H1 (cell line): Measurements from ENCODE around the gene IQUB. TPM values are rescaled to one million over a fixed set of nuclear protein-coding genes. Genes with fewer than 3 reads are reported as not detected.

Experiments
- ATF2 ChIP-seq: IDR thresholded peaks from 2 replicates; pipeline ENCODE4 v1.6.1; 2012; ENCODE audit warnings: low read length, inconsistent platforms
- BACH1 ChIP-seq: IDR thresholded peaks from 2 replicates; pipeline ENCODE4 v1.6.1; 2012; ENCODE audit warnings: low read length, improper control_type of control experiment
- BCL11A ChIP-seq, 2 experiments: IDR thresholded peaks; one replicate each; pipeline ENCODE4 v1.6.1; 2011; ENCODE audit warnings: low read depth in 2 of 2, low read length in 2 of 2, mild to moderate bottlenecking in 2 of 2
- BRCA1 ChIP-seq: IDR thresholded peaks from 2 replicates; pipeline ENCODE4 v1.6.1; 2012; ENCODE audit warnings: low read depth, low read length, improper control_type of control experiment
- CEBPB ChIP-seq: IDR thresholded peaks from 2 replicates; pipeline ENCODE4 v1.6.1; 2012; ENCODE audit warnings: low read depth, low read length
- CTCF ChIP-seq, 3 experiments: IDR thresholded peaks; 1 replicate in 2 of 3; 2 replicates in 1 of 3; pipeline versions ENCODE4 v1.5.1 to v1.6.1; 2011; ENCODE audit warnings: low read length in 3 of 3, mild to moderate bottlenecking in 3 of 3, inconsistent platforms in 2 of 3, low read depth in 1 of 3, moderate library complexity in 1 of 3; ENCODE audit not compliant: insufficient read depth in 1 of 3; ENCODE audit errors: control extremely low read depth in 1 of 3
- FOSL1 ChIP-seq: IDR thresholded peaks from 2 replicates; pipeline ENCODE4 v1.6.1; 2011; ENCODE audit warnings: mild to moderate bottlenecking, low read depth, low read length, moderate library complexity; ENCODE audit not compliant: insufficient read depth
- GABPA ChIP-seq: IDR thresholded peaks from 2 replicates; pipeline ENCODE4 v1.6.1; 2011; ENCODE audit warnings: mild to moderate bottlenecking, low read length, moderate library complexity, borderline replicate concordance; ENCODE audit not compliant: insufficient read depth
- JUN ChIP-seq: IDR thresholded peaks from 2 replicates; pipeline ENCODE4 v1.6.1; 2011; ENCODE audit warnings: low read depth, mild to moderate bottlenecking, improper control_type of control experiment, low read length
- NANOG ChIP-seq: IDR thresholded peaks from 2 replicates; pipeline ENCODE4 v1.6.1; 2011; ENCODE audit warnings: low read length, low read depth, mild to moderate bottlenecking, inconsistent platforms; ENCODE audit not compliant: insufficient read depth, poor library complexity, severe bottlenecking
- RNF2 ChIP-seq: fragments of 200-900, 300-1000 bp; sonication (generic); IDR thresholded peaks from 2 replicates; pipeline ENCODE4 v1.7.1; 2016; ENCODE audit warnings: borderline replicate concordance, low read depth, mild to moderate bottlenecking, antibody characterized with exemption, low read length; ENCODE audit not compliant: poor library complexity, severe bottlenecking; ENCODE audit errors: missing control alignments
- SP1 ChIP-seq: IDR thresholded peaks from 2 replicates; pipeline ENCODE4 v1.6.1; 2011; ENCODE audit warnings: low read depth, low read length
- SP4 ChIP-seq: IDR thresholded peaks from 2 replicates; pipeline ENCODE4 v1.6.1; 2012; ENCODE audit warnings: low read length, inconsistent platforms
- TBP ChIP-seq: IDR thresholded peaks from 2 replicates; pipeline ENCODE4 v1.6.1; 2011; ENCODE audit warnings: low read depth, low read length, improper control_type of control experiment
- TCF12 ChIP-seq: IDR thresholded peaks from 2 replicates; pipeline ENCODE4 v1.6.1; 2011; ENCODE audit warnings: low read depth, mild to moderate bottlenecking, low read length
- TEAD4 ChIP-seq: IDR thresholded peaks from 2 replicates; pipeline ENCODE4 v1.6.1; 2012; ENCODE audit warnings: low read depth, low read length, inconsistent platforms, mixed read lengths
- USF2 ChIP-seq: IDR thresholded peaks from 2 replicates; pipeline ENCODE4 v1.6.1; 2011; ENCODE audit warnings: low read length, improper control_type of control experiment
- YY1 ChIP-seq: IDR thresholded peaks from 2 replicates; pipeline ENCODE4 v1.6.1; 2011; ENCODE audit warnings: low read depth, mild to moderate bottlenecking, low read length
- polyA plus RNA-seq, 7 experiments: library from polyadenylated mRNA; depleted of rRNA in 3 of 7; stranded (reverse) in 5 of 7; unstranded in 2 of 7; fragments of >200 nt in 5 of 7; fragments of 200-250 nt in 2 of 7; gene quantifications; 1 replicate in 5 of 7; 2 replicates in 1 of 7; 4 replicates in 1 of 7; pipeline versions ENCODE4 v1.2.1 to v1.2.3, GENCODE V29; 2011 to 2013; ENCODE audit warnings: missing spikeins in 2 of 7, mixed read lengths in 2 of 7
- total RNA-seq: library from RNA; stranded (reverse); fragmentation: NEBNext Ultra II Directional; extraction: Animal tissue kit (Norgen Biotek cat#: 25700); gene quantifications from 2 replicates; pipeline ENCODE4 v1.2.1, GENCODE V29; 2021

IQUB gene
- total and polyA plus RNA-seq, 2 of the 8 experiments (the other 6 are each of a cell fraction or from before 2014, with no cell fraction given) = 0.12 to 0.82 TPM

GRCh38 chr7:123534383-123535260 lies at the start of gene IQUB (continued):
- TF ChIP-seq ATF2 (no peak), FOSL1 (no peak), TBP (no peak), RNF2 (no peak), GABPA (no peak), USF2 (no peak), CEBPB (no peak), BRCA1 (no peak), NANOG (no peak), YY1 (no peak), CTCF (IDR thresholded peaks at IDR 0.05; ENCODE audit: control extremely low read depth in 1 of 3, insufficient read depth in 1 of 3, low read depth in 1 of 3, low read length in 3 of 3) (no peak), TCF12 (no peak), JUN (no peak), BACH1 (no peak), SP4 (peak; percentile 76; the same call in 1 of the 2 replicates), TEAD4 (no peak), BCL11A (IDR thresholded peaks at IDR 0.05; ENCODE audit: low read depth in 2 of 2, low read length in 2 of 2) (no peak), SP1 (no peak; the same call in 1 of the 2 replicates)
